PC-9 (cell line): ENCODE data around the gene RUNX2. TPM values are rescaled to one million over a fixed set of nuclear protein-coding genes. Genes with fewer than 3 reads are reported as not detected.

Experiments
- BruUV-seq: library from RNA; stranded (reverse); fragments of 400-500 nt; replicated peaks from 2 replicates; lab custom pipeline; 2021; lab: Mats Ljungman, UMichigan
- CTCF ChIA-PET: fragments of 300-600 bp; sonication (Branson Sonifier 250); formaldehyde crosslinking; loops from one replicate; lab custom pipeline; 2022; ENCODE audit warnings: antibody characterized with exemption; lab: Charles Lee
- POLR2A ChIA-PET: fragments of 300-600 bp; sonication (Branson Sonifier 250); formaldehyde crosslinking; loops from one replicate; lab custom pipeline; 2022; ENCODE audit warnings: antibody characterized with exemption; ENCODE audit not compliant: unreplicated experiment; lab: Charles Lee
- DNase-seq, 2 experiments: peaks; one replicate each; pipeline versions ENCODE4 v3.0.0 to v3.0.0-alpha.2; 2015 to 2022; ENCODE audit warnings: mixed read lengths in 1 of 2
- H2AFZ ChIP-seq: fragments of 200-600 bp; sonication (generic); 2 replicates; pipeline ENCODE4 v1.8.1; 2017; ENCODE audit warnings: antibody characterized with exemption
- H3F3A ChIP-seq: fragments of 200-600 bp; sonication (generic); 2 replicates; pipeline ENCODE4 v1.8.1; 2017; ENCODE audit warnings: antibody characterized with exemption, mild to moderate bottlenecking, low read depth; ENCODE audit not compliant: insufficient read depth
- H3K27ac ChIP-seq: fragments of 200-600 bp; sonication (generic); 2 replicates; pipeline ENCODE4 v1.6.1; 2016; ENCODE audit warnings: mixed run types
- H3K27me3 ChIP-seq: fragments of 200-600 bp; sonication (generic); 2 replicates; pipeline ENCODE4 v1.6.1; 2016; ENCODE audit warnings: low read depth, mixed run types; ENCODE audit not compliant: insufficient read depth
- H3K36me3 ChIP-seq: fragments of 200-600 bp; sonication (generic); 2 replicates; pipeline ENCODE4 v1.6.1; 2016; ENCODE audit warnings: low read depth, mixed run types
- H3K4me1 ChIP-seq: fragments of 200-600 bp; sonication (generic); replicated peaks from 2 replicates; pipeline ENCODE4 v1.6.1; 2016; ENCODE audit warnings: mixed run types; ENCODE audit not compliant: insufficient read depth
- H3K4me2 ChIP-seq: fragments of 200-600 bp; sonication (generic); 2 replicates; pipeline ENCODE4 v1.6.1; 2017; ENCODE audit warnings: mixed run types
- H3K4me3 ChIP-seq: fragments of 200-600 bp; sonication (generic); 2 replicates; pipeline ENCODE4 v1.6.1; 2016; ENCODE audit warnings: mixed run types
- H3K79me2 ChIP-seq: fragments of 200-600 bp; sonication (generic); 2 replicates; pipeline ENCODE4 v1.6.1; 2017; ENCODE audit warnings: low read depth, mixed run types
- H3K9me2 ChIP-seq: fragments of 200-600 bp; sonication (generic); 2 replicates; pipeline ENCODE4 v1.8.1; 2017; ENCODE audit warnings: mild to moderate bottlenecking; ENCODE audit not compliant: insufficient read depth
- H3K9me3 ChIP-seq: fragments of 200-600 bp; sonication (generic); 2 replicates; pipeline ENCODE4 v1.8.1; 2016; ENCODE audit warnings: low read depth; ENCODE audit not compliant: insufficient read depth
- H4K20me1 ChIP-seq: fragments of 200-600 bp; sonication (generic); 2 replicates; pipeline ENCODE4 v1.8.1; 2017; ENCODE audit not compliant: insufficient read depth
- EZH2 ChIP-seq: fragments of 200-600 bp; sonication (generic); IDR thresholded peaks from 2 replicates; pipeline ENCODE4 v1.8.0; 2017; ENCODE audit warnings: antibody characterized with exemption, low read depth
- intact Hi-C: fragments of 100-400 bp; cut with micrococcal nuclease; formaldehyde crosslinking; loops from one replicate; pipeline ENCODE4 v1.10.0; 2022; ENCODE audit not compliant: unreplicated experiment
- total RNA-seq: library from RNA; stranded (reverse); gene quantifications from 2 replicates; pipeline ENCODE4 v1.2.3, GENCODE V29; 2021
- TF ChIP-seq, protein P1 (sequence below): fragments of 200-600 bp; sonication (generic); conservative IDR thresholded peaks from 2 replicates; pipeline ENCODE4 v1.6.1; 2017; ENCODE audit warnings: mixed run types, antibody characterized with exemption, mild to moderate bottlenecking, moderate library complexity

Gene RUNX2
- total RNA-seq, 1 experiment from 2014 or later = 12.5 TPM

DNA sequence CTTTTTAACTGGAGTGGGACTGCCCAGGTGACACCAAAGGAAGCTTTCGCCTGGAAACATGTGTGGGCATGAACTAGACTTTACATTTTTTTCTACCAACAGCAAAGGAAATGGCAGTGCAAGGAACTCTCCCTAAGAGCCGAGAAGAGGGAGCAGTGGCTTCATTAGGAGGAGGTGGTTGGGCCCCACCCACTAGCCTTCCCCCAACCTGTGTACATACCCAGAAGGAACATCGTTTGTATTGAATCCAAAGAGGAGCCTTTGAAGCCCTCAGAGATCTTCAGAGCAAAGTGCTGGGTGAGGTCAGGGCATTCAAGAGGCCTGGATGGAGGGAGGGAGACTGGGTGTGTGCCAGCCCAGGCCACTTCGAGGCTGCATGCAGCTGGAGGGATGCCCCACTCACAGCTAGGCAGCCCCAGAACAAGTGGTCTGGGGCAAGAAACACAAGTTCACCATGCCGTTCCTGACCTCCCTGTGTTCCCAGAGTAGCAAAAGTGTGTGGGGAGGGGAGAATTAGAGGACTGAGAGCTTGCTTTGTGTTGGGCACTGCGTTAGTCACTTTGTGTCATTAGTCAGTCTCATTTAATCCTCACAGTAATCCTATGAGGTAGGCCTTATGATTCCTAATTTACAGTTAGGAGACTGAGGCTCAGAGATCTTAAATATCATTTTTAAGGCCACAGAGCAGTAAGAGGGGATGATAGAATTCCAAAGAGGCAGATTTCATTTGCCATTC is 241.2 kb downstream of the RUNX2 start:
- BruUV-seq = no TSS peak
- H3K27ac ChIP-seq = no peak overlapping the region
- H2AFZ ChIP-seq = no peak overlapping the region
- H4K20me1 ChIP-seq = no peaks in the 10 kb centered on the region
- H3K79me2 ChIP-seq = no peaks in the 10 kb centered on the region
- no peak for TF ChIP-seq EZH2
- TF ChIP-seq, protein P1, sequence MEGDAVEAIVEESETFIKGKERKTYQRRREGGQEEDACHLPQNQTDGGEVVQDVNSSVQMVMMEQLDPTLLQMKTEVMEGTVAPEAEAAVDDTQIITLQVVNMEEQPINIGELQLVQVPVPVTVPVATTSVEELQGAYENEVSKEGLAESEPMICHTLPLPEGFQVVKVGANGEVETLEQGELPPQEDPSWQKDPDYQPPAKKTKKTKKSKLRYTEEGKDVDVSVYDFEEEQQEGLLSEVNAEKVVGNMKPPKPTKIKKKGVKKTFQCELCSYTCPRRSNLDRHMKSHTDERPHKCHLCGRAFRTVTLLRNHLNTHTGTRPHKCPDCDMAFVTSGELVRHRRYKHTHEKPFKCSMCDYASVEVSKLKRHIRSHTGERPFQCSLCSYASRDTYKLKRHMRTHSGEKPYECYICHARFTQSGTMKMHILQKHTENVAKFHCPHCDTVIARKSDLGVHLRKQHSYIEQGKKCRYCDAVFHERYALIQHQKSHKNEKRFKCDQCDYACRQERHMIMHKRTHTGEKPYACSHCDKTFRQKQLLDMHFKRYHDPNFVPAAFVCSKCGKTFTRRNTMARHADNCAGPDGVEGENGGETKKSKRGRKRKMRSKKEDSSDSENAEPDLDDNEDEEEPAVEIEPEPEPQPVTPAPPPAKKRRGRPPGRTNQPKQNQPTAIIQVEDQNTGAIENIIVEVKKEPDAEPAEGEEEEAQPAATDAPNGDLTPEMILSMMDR = no peak
- H3K9me2 ChIP-seq = no peaks in the 10 kb centered on the region
- no peaks in the 10 kb centered on the region for H3K9me3 ChIP-seq
- CTCF ChIA-PET = no interaction called here
- no peak overlapping the region for H3K4me3 ChIP-seq
- no peaks in the 10 kb centered on the region; the same call in 1 of the 2 replicates for H3F3A ChIP-seq
- intact Hi-C loops = no loop called here
- no peak for DNase-seq
- no peaks in the 10 kb centered on the region for H3K27me3 ChIP-seq
- POLR2A ChIA-PET = interaction anchor here (0.6 kb wide), 2 partner anchors 138 to 1721 kb away, joined by 4 to 5 read pairs; no protein-coding TSS in a partner anchor
- H3K4me2 ChIP-seq = no peak overlapping the region
- H3K36me3 ChIP-seq = no peaks in the 10 kb centered on the region
- H3K4me1 ChIP-seq = 0 out of 2 replicates have a peak, but pooled peaks cover 6% of the 10 kb centered on the region

DNA sequence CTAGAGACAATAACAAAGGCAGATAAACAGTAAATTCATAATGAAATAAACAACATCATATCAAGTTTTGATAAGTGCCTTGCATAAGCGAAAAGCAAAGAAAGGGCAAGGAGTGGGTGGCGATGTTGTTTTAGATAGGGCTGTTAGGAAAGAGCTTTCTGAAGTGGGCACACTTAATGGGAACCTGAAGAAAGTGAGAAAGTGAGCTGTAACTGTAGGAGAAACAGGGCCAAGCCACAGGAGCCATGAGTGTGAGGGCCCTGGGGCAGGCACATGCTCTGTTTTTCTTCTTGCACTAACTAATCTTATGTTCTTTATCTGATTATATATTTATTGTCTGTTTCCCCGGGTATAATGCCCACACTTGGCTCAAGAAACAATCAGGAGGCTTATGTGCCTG is 243.0 kb downstream of the RUNX2 start:
- no peak overlapping the region for H3K4me2 ChIP-seq
- ChIA-PET POLR2A (no interaction called here), CTCF (no interaction called here)
- no peaks in the 10 kb centered on the region for H3K27me3 ChIP-seq
- H3K4me1 ChIP-seq = 0 out of 2 replicates have a peak, but pooled peaks cover 6% of the 10 kb centered on the region
- intact Hi-C loops = no loop called here
- no peaks in the 10 kb centered on the region for H3K79me2 ChIP-seq
- no peak overlapping the region for H2AFZ ChIP-seq
- H3K9me2 ChIP-seq = no peaks in the 10 kb centered on the region
- no peaks in the 10 kb centered on the region for H4K20me1 ChIP-seq
- no TSS peak for BruUV-seq
- H3F3A ChIP-seq = no peaks in the 10 kb centered on the region; the same call in 1 of the 2 replicates
- no peaks in the 10 kb centered on the region for H3K36me3 ChIP-seq
- no peak overlapping the region for H3K27ac ChIP-seq
- no peak for DNase-seq
- no peak for TF ChIP-seq EZH2
- TF ChIP-seq, protein P1 = no peak
- H3K4me3 ChIP-seq = no peak overlapping the region
- no peaks in the 10 kb centered on the region for H3K9me3 ChIP-seq

DNA sequence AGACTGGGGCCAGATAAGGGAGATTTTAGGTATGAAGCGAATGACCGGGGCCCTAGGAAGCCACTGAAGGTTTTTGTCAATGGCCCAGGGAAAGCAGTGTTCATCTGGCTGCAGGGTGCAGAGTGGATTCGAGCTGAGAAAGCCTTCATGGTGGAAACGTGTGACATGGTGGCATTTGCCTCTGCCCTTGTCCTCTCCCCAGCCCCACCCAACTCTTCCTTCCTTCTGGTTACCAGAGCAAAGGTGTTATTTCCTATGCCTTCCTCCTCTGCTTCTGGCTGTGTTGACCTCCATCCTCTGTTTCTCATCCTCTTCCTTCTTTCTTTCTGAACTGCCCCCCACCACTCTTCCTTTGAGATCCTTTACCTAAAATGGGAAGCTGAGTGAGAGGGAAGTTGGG is 244.7 kb downstream of the RUNX2 start:
- Histone ChIP-seq H3K4me2 (no peak overlapping the region), H3K4me3 (no peak overlapping the region), H3K79me2 (no peaks in the 10 kb centered on the region), H2AFZ (no peak overlapping the region), H3K4me1 (no peaks in the 10 kb centered on the region), H3F3A (no peaks in the 10 kb centered on the region; the same call in 1 of the 2 replicates), H3K27ac (no peak overlapping the region), H3K9me2 (no peaks in the 10 kb centered on the region), H3K9me3 (no peaks in the 10 kb centered on the region), H4K20me1 (no peaks in the 10 kb centered on the region), H3K27me3 (no peaks in the 10 kb centered on the region), H3K36me3 (no peaks in the 10 kb centered on the region)
- no peak for DNase-seq
- POLR2A ChIA-PET = interaction anchor here (0.6 kb wide), 1 partner anchor 1141 kb away, joined by 7 read pairs; no protein-coding TSS in a partner anchor
- no TSS peak for BruUV-seq
- no peak for TF ChIP-seq EZH2
- TF ChIP-seq, protein P1 = no peak
- intact Hi-C loops = no loop called here
- CTCF ChIA-PET = no interaction called here
